ENCODE data around the gene CACNA1F. TPM values are rescaled to one million over a fixed set of nuclear protein-coding genes. Genes with fewer than 3 reads are reported as not detected.

CACNA1F gene
- total RNA-seq, 1 donor, result 1.3 TPM

DNA sequence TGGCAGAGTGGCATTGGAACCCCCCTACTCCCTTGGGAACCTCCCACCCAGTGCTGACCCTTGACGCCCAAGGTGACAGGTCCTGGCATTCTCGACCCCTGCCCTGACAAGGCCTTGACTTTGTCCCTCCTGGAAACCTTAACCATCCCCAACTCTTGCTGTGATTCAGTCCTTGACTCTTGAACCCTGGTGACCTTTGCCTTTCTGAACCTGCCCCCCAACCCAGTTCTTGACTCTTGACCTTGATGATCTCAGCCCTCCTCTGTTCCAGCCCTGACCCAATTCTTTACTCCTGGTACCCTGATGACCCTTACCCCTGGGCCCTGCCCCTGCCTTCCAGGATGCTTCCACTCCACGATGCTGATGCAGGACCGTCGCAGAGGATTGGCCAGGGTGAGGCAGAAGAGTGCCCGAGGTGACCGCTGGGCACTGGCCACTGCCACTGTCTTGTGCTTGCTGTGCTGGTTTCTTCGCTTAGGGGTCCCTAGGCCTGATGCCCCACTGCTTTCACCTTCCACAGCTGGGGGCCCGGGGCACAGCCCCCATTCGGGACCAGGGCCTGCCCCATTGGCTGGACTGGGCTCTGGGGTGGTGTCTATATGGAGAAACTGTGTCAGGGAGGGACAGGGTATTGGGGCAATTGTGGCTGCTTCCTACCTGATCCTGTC lies 1.7 kb downstream of the CACNA1F start:
- no peak for DNase-seq (ENCODE audit: low read depth in 2 of 3, low spot score in 2 of 3)

DNA sequence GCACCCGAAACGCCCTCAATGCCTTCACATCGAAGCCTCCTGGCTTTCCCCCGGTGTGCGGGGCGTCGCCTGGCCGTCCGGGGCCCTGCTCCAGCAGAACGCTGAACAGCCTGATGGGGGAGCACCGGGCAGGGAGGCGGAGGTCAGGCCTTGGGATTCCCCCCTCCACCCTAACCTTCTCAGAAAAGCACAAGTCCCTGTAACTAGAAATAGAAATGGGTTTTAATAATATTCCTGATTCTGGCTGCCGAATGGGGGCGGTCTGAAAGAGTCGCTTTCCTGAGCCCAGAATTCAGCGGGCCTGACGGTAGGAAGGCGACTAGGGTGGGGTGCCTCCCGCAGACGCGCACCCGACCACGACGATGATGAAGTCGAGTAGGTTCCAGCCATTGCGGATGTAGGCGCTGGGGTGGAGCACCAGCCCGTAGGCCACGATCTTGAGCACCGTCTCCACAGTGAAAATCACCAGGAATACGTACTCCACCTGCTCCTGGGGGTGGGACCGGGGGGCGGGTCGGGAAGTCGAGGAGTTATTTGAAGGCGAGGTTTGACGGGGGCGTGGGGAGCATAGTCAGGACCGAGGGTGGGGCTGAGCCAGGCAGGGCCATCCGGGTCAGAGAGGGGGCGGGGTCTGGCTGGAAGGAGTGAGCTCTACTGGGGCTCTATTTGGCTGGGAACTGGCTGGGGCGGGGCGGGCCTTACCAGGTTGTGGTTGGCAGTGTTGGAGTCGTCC lies 2.5 kb downstream of the CACNA1F start:
- DNase-seq (ENCODE audit: low read depth in 2 of 3, low spot score in 2 of 3), result peak; percentile 13 to 63 (median 55)

DNA sequence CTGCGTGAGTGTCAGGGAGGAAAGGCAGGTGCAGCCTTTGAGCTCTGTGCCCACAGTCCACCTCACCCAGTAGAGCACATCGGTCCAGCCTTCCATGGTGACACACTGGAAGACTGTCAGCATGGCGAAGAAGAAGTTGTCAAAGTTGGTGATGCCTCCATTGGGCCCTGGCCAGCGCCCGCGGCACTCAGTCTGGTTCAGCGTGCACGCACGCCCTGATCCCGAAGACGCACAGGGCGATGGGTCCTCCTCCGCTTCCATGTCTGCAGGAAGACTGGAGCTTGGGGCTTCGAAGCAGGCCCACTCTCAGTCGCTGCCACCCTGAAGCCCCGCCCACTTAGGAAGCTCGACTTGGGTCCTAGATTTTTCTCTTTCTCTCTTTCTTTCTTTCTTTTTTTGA lies 5.0 kb downstream of the CACNA1F start:
- no peak for DNase-seq (ENCODE audit: low read depth in 2 of 3, low spot score in 2 of 3)

DNA sequence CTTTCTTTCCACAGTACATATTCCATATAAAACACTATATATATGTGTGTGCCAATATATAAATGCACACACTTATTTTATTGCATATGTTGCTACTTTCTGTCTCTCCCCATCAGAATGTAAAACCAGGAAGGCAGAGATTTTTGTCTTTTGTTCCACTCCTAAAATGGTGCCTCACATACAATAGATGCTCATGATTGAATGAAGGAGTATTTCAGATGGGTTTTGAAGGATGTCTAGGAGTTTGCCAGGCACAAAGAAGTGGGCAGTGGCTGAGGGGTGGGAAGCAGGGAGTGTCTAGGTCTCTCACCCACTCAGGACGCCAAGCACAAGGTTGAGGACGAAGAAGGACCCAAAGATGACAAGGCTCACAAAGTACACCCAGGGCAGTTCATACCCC lies 5.4 kb downstream of the CACNA1F start:
- no peak for DNase-seq (ENCODE audit: low read depth in 2 of 3, low spot score in 2 of 3)

DNA sequence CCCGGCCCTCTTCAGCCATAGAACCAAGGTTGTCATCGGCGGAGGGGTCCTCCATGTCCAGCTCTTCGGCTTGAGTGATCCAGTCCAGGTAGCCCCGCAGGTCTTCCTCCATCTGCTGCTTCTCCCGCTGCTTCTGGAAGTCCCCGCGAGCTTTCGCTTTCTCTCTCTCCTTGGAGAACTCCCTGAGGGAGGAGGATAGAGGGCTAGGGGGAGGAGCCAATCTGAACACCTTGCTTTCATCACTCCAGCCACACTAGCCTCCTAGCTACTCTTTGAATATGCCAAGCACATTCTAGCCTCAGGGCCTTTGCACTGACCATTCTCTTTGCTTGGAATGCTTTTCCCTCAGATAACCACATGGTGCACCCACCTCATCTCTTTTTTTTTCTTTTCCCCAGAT lies 6.2 kb downstream of the CACNA1F start:
- no peak for DNase-seq (ENCODE audit: low read depth in 2 of 3, low spot score in 2 of 3)

DNA sequence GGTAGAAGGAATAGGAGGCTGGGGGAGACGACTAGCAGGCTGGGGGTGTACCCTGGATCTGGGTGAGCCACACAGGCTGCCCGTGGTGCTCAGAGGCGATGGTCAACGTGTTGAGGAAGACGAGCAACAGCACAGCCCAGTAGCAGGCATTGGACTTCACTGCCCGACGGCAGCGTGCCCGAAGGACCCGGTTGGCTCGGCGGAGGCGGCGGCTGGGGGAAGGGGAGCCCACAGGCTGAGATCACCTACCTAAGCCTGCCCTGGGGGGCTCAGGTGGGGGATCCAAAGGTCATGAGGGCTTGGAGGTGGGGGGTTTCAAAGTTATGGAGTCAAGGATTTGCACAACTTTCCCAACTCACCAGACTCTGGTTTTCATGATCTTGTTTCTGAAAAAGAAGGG lies 7.3 kb downstream of the CACNA1F start:
- no peak for DNase-seq (ENCODE audit: low read depth in 2 of 3, low spot score in 2 of 3)

DNA sequence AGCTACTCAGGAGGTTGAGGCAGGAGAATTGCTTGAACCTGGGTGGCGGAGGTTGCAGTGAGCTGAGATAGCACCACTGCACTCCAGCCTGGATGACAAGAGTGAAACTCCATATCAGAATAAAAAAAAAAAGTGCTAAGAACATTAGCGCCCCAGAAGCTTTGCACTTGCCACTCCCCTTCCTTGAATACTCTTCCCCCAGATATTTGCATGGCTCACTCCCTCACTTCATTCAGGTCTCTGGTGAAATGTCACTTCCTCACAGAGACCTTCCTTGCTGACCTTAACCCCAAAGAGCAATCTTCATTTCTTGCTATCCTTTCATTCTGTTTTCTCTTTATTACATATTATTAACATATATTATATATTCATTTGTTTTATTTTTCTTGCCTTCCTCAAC lies 11.3 kb downstream of the CACNA1F start:
- DNase-seq (ENCODE audit: low read depth in 2 of 3, low spot score in 2 of 3), result no peak

DNA sequence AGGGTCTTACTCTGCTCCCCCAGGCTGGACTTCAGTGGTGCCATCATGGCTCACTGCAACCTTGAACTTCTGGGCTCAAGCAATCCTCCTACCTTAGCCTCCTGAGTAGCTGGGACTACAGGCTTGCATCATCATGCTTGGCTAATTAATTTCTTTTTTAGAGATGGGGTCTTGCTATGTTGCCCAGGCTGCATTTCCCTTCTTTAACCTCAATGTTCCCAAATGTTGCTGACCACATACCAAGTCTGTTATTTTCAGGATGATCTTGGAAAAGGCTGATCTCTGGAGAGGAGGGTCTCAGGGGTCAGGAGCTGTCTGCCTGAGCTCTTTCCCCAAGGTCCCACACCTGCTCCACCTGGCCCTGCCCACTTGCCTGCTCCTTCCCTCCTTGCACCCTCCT lies 13.0 kb downstream of the CACNA1F start:
- DNase-seq (ENCODE audit: low read depth in 2 of 3, low spot score in 2 of 3), result no peak

DNA sequence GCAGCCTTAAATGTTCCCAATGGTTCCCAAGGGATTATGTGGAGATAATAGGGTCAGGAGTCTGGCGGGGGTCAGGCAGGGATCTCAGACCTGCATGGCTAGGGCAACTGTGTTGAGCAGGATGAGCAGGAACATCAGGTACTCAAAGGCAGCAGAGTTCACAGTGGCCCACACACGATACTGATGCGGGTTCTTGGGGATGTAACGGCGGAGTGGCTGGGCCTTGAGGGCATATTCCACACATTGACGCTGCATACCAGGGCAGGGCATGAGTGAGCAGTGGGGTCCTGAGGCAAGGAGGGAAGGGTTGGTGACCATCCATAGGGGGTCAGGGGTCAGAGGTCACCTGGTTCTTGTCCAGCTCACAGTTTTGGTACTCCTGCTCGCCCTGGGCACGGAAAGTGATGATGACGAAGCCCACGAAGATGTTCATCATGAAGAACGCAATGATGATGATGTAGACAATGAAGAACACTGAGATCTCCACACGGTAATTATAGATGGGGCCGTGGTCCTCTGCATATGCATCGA lies 18.1 kb downstream of the CACNA1F start:
- no peak for DNase-seq (ENCODE audit: low read depth in 2 of 3, low spot score in 2 of 3)

DNA sequence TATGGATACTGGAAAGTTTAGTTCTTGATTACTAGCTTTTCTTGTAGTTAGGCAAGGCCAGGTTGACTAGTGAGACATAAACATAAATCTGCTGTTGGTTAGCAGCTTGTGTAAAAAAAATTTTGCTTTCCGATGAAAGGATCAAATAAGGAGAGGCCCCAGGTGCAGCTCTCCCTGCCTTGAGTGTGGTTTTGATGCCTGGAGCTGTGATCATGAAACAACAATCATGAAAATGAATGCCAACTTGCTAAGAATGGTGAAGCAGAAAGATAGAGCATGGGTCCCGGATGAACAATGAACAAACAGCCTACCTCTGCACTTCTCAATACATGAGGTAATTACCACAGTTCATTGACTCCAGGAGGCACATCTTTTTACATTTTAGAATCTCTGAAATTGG lies 18.7 kb downstream of the CACNA1F start:
- no peak for DNase-seq (ENCODE audit: low read depth in 2 of 3, low spot score in 2 of 3)

DNA sequence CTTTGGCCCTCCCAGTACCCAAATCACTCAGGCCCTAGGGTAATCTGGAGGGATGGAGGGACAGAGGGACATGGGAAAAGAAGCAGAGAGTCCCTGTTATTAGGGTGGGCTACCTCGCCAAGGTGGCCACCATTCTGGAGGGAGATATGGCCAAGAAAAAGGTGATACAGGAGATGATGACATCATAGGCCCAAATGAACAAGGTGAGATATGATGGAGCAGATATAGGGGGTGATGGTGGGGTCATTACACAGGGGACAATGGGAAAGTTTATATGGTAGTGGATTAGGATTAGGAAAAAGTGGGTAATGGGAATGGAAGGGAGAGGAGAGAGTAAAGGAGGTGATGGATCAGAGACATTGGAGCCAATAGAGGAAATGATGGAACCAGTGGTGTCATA lies 20.3 kb downstream of the CACNA1F start:
- no peak for DNase-seq (ENCODE audit: low read depth in 2 of 3, low spot score in 2 of 3)

DNA sequence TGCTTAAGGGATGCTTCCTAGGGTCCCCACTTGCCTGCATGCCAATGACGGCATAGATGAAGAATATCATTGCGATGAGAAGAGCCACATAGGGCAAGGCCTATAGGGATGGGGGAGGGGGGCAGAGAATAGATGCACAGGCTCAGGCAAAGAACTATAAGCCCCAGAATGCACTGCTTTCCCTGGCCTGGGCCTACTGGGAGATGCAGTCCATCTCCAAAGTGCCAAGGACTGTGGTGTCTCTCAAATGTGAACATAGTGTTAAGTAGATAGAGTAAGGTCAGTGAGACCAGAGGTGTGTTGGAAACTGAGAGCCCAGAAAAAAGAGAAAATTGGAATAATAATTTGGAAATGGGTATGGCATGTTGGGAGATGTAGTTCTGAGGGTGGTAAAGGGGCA lies 20.9 kb downstream of the CACNA1F start:
- no peak for DNase-seq (ENCODE audit: low read depth in 2 of 3, low spot score in 2 of 3)

DNA sequence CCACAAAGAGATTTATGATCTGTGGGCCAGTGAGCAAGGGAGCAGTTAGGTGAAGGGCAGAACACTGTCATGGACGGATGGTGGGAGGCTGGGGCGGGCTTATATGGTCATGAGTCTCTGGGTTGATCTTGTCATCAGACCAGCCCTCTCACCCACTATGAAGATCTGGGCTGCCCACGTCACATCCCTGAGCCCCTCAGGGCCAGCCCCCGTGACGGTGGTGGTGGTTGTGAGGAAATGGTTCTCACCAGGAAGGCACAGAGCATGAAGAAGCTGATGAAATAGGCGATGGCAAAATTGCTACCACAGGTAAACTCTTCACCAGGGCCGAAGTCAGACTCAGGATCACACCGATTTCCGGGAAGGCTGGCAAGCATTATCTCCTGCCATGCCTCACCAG lies 22.1 kb downstream of the CACNA1F start:
- DNase-seq (ENCODE audit: low read depth in 2 of 3, low spot score in 2 of 3), result no peak

DNA sequence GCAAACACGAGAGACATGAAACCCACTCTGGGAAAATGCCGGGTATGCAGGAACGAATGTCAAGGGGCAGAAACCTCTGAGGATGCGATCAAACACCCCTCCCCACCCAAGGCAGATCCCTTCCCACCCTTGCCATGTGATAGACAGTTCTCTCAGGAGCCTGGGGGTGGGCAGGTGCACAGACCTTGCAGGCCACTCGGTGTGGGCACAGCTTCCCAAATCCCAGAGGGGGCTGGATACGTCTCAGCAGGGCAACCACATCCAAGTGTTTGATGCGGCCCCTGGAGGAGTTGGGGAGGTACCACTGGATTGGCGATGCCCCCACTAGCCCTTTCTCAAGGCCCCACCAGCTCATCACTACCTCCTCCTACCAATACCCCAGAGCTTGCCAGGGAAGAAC lies 22.7 kb downstream of the CACNA1F start:
- no peak for DNase-seq (ENCODE audit: low read depth in 2 of 3, low spot score in 2 of 3)

DNA sequence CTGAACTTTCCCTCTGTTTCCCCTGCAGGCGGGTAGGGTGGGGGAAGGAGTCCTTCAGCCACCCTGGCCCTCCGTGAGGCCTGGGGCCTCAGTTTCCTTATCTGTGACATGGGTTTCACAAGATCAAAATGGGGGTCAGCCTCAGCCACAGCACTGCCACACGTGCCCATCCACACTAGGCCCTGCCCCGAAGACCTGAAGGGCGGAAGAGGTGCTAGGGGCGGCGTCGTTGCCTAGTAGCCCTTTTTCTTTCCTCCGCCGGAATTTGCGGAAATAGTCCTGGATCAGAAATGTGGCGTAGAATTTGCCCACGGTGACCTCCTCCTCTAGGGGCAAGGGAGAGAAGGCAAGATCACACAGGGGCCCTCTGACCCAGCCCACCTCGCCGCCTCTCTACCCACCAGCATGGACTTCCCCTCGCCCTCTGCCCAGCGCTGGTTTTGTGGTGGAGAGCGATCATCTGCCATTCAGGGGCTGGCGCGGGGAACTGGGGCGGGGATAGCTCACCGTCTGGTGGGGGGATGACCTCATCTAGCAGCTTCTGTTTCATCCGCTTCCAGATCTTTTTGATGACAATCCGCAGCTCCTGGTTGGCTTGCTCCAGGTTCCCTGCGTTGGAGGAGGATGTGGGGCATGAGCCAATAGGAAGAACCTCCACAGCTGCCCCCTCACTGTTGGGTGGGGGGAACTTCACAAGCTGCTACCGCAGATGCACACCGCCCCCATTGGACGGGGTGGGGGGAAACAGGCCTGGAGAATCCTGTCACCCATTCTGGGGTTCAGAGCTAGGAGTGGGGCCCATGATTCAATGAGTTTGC lies 23.5 kb downstream of the CACNA1F start:
- peak in 2 of 3 donors; percentile 35 to 62 for DNase-seq (ENCODE audit: low read depth in 2 of 3, low spot score in 2 of 3)

DNA sequence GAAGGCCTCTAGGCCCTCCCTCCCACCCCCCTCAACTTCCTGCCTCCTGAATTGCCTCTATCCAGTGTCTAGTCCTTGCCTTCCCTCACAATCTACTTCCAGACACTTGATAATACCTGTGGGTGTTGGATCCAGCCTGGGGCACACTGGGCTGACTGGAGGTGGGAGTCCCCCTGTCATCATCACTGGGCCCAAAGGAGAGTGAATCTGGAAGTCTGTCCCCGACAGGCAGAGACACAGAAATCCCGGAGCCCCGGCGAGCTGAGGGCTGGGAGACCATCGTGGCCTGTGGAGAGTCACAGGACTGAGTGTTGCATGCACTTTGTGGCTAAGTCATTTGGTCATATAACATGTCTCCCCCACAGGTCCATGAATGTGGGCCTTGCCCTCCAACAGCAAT lies 24.7 kb downstream of the CACNA1F start:
- DNase-seq (ENCODE audit: low read depth in 2 of 3, low spot score in 2 of 3), result no peak

DNA sequence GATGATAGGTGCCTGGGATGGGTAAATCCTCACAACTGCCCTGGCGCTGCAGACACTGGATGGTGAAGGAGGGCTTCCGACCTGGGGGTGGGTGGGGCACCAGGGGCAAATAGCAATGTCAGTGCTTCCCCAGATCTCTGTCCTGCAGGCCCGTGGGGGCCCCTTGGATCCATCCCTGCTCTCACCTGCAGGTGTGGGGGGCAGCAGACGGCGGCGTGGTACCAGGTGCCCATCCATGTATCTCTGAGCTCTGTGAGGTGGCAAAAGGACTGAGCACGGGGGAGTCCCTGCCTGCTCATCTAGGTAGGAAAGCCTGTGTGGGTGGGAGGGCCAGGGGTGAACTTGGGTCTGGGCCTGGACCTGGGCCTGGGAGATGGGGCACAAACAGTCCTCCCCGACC lies 26.6 kb downstream of the CACNA1F start:
- no peak for DNase-seq (ENCODE audit: low read depth in 2 of 3, low spot score in 2 of 3)

DNA sequence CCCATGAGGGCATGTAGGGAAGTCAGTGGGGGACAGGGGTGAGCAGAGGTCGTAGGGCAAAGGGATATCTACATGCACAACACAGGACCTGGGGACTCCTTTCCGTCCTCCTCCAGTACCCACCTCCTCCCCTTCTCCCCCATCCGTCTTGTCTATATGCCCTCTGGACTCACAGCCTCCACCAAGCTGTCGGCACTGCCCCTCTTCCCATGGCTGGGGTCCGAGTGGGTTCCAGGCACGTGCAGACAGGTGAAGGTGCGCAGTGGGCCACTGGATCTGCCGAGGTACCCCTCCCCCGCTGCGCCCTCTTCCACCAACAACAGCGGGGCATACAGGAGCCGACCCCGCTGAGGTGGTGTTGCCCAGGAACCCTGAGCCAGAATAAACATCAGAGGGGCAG lies 27.7 kb downstream of the CACNA1F start:
- no peak for DNase-seq (ENCODE audit: low read depth in 2 of 3, low spot score in 2 of 3)

DNA sequence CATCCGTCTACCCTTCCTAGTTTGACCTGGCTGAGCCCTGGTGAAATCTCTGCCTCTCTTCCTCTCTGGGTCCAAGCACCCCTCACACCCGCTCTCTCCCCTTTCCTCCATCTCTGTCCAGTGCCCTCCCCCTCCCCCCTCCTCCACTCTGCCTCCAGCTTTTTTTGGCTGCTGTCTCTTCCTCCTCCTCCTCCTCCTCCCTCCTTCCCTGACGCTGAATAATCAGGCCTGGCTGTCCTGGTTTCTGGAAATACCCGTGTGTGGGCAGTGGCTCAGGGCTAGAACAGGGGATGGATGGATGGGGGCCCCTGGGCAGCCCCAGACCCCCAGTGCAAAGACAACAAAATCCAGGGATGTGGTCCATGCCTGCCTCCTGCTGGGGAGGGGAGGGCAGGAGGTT lies 28.4 kb downstream of the CACNA1F start:
- DNase-seq (ENCODE audit: low read depth in 2 of 3, low spot score in 2 of 3), result no peak

DNA sequence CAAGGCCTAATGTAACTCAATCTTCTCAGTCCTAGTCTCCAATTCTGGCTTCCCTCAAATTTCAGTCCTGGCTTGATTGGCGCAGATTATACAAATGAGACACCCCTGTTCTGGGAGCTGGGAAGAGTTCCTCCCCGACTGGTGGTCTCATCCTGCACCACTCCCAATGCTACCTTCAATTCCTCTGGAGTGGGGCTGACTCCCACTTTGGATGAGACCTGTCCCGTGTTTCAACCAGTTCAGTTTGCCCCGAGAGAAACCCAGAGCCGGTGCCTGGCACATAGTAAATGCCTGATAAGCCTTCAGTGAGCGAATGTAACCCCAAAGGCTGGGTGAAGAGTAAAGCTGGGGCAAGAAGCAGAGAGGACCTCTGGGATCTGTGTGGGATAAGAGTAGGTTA lies 29.1 kb downstream of the CACNA1F start:
- no peak for DNase-seq (ENCODE audit: low read depth in 2 of 3, low spot score in 2 of 3)

DNA sequence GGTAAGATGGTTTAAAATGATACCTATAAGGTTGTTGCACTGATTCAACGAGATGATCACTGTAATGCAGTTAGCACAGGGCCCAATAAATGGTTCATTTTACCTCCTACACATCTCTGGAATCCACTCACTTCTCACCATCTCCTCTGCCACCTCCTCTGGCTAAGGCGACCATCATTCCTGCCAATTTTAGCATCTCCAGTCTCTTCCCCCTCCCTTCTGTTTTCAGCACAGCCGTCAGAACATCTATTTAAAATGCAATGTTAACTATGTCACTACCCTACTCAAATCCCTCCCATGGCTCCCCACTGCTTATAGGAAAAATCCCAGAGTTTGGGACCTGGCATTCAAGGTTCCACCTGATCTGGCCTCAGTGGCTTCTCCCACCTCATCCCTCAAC lies 29.6 kb downstream of the CACNA1F start:
- no peak for DNase-seq (ENCODE audit: low read depth in 2 of 3, low spot score in 2 of 3)

DNA sequence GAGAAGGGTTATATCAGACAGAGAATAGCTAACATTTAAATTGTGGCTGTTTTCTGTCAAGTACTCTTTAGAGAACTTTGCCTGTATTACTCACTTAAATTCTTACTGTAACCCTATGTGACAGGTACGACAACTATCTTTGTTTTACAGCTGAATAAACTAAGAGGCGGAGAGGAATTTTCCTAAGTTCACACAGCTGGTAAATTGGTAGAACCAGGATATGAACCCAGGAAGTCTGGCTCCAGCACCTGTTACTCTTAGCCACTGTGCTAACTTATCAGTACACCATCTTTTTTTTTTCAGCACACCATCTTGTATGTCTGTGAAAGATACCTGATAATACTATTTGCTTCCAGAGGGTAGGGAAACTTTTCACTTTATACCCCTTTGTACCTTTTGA lies 31.1 kb downstream of the CACNA1F start:
- DNase-seq (ENCODE audit: low read depth in 2 of 3, low spot score in 2 of 3), result no peak

Data from hematopoietic multipotent progenitor cell (in vitro differentiated cells).